B cell (primary cell): Measurements from ENCODE around the gene KCNT2. TPM values are rescaled to one million over a fixed set of nuclear protein-coding genes. Genes with fewer than 3 reads are reported as not detected.

ENCODE experiments used
- ATAC-seq: fragments of 200-7000 bp; cut with Tn5 transposase; one replicate; pipeline ENCODE4 v1.10.0; 2021; ENCODE audit warnings: low read depth, mild to moderate bottlenecking, moderate number of reproducible peaks, moderate library complexity
- CTCF ChIA-PET: fragments of 350-600 bp; sonication (Branson Sonifier 250); formaldehyde crosslinking; loops from one replicate; lab custom pipeline; 2021; ENCODE audit warnings: antibody characterized with exemption, inconsistent platforms; lab: Charles Lee
- POLR2A ChIA-PET: fragments of 350-600 bp; sonication (Branson Sonifier 250); formaldehyde crosslinking; loops from one replicate; lab custom pipeline; 2021; ENCODE audit warnings: antibody characterized with exemption; lab: Charles Lee
- DNase-seq: peaks from one replicate; pipeline ENCODE4 v3.0.0; 2013
- H2AFZ ChIP-seq: 2 replicates; pipeline ENCODE4 v1.6.1; 2012; ENCODE audit warnings: mild to moderate bottlenecking, low read depth, low read length; ENCODE audit not compliant: insufficient read depth, poor library complexity, severe bottlenecking
- H3K27ac ChIP-seq, 2 donors: 1 replicate in 1 of 2; 2 replicates in 1 of 2; pipeline ENCODE4 v1.5.1; 2012 to 2013; ENCODE audit warnings: low read length in 2 of 2, mild to moderate bottlenecking in 2 of 2, moderate library complexity in 1 of 2
- H3K27me3 ChIP-seq, 4 experiments: fragments of 200-600 bp in 1 of 4; sonication (generic) in 1 of 4; replicated peaks in 1 of 4; 1 replicate in 2 of 4; 2 replicates in 2 of 4; pipeline versions ENCODE4 v1.6.1 to v1.7.0; 2013 to 2016; ENCODE audit warnings: low read length in 3 of 4, mild to moderate bottlenecking in 2 of 4, mixed read lengths in 1 of 4, moderate library complexity in 1 of 4; ENCODE audit not compliant: insufficient read depth in 4 of 4, control insufficient read depth in 3 of 4; ENCODE audit errors: control extremely low read depth in 1 of 4
- H3K36me3 ChIP-seq, 2 experiments: replicated peaks in 1 of 2; 1 replicate in 1 of 2; 2 replicates in 1 of 2; pipeline versions ENCODE4 v1.6.1 to v1.7.1; 2013; ENCODE audit warnings: low read length in 1 of 2; ENCODE audit not compliant: insufficient read depth in 2 of 2, control insufficient read depth in 1 of 2; ENCODE audit errors: control extremely low read depth in 1 of 2, extremely low read depth in 1 of 2
- H3K4me1 ChIP-seq, 2 donors: fragments of 200-600 bp in 1 of 2; sonication (generic) in 1 of 2; 1 replicate in 1 of 2; 2 replicates in 1 of 2; pipeline versions ENCODE4 v1.5.1 to v1.6.1; 2013 to 2017; ENCODE audit warnings: low read length in 2 of 2; ENCODE audit not compliant: control insufficient read depth in 2 of 2, insufficient read depth in 2 of 2
- H3K4me2 ChIP-seq: replicated peaks from 2 replicates; pipeline ENCODE3; 2012; ENCODE audit warnings: mild to moderate bottlenecking, low read depth, low read length; ENCODE audit not compliant: poor library complexity, severe bottlenecking
- H3K4me3 ChIP-seq, 5 experiments: fragments of 200-600 bp in 1 of 5; sonication (generic) in 1 of 5; 1 replicate in 3 of 5; 2 replicates in 2 of 5; pipeline versions ENCODE4 v1.5.1 to v1.7.0; 2011 to 2016; ENCODE audit warnings: low read length in 4 of 5, mild to moderate bottlenecking in 4 of 5, low read depth in 2 of 5, control low read depth in 1 of 5, moderate library complexity in 1 of 5; ENCODE audit not compliant: insufficient read depth in 1 of 5; ENCODE audit errors: control extremely low read depth in 1 of 5, extremely low read depth in 1 of 5
- H3K79me2 ChIP-seq: fragments of 200-600 bp; sonication (generic); one replicate; pipeline ENCODE4 v1.6.0; 2016; ENCODE audit warnings: low read length; ENCODE audit not compliant: control insufficient read depth, insufficient read depth
- H3K9ac ChIP-seq: fragments of 200-600 bp; sonication (generic); 2 replicates; pipeline ENCODE4 v1.6.1; 2017; ENCODE audit warnings: mild to moderate bottlenecking, low read length, moderate library complexity
- H3K9me3 ChIP-seq, 3 donors: one replicate each; pipeline versions ENCODE4 v1.6.1 to v1.7.1; 2013; ENCODE audit warnings: low read length in 2 of 3; ENCODE audit not compliant: control insufficient read depth in 2 of 3, insufficient read depth in 1 of 3; ENCODE audit errors: control extremely low read depth in 1 of 3
- H4K20me1 ChIP-seq: 2 replicates; pipeline ENCODE4 v1.6.0; 2012; ENCODE audit warnings: mild to moderate bottlenecking, low read length; ENCODE audit not compliant: insufficient read depth, control insufficient read depth, poor library complexity, severe bottlenecking
- H3K27ac Mint-ChIP-seq: one replicate; pipeline ENCODE4 v1.8.0; 2021; ENCODE audit warnings: mixed read lengths
- H3K27me3 Mint-ChIP-seq: one replicate; pipeline ENCODE4 v1.8.0; 2021; ENCODE audit warnings: mixed read lengths
- H3K4me1 Mint-ChIP-seq: one replicate; pipeline ENCODE4 v1.8.0; 2021; ENCODE audit warnings: mixed read lengths
- H3K4me3 Mint-ChIP-seq: one replicate; pipeline ENCODE4 v1.8.0; 2021; ENCODE audit warnings: mixed read lengths
- H3K9me3 Mint-ChIP-seq: one replicate; pipeline ENCODE4 v1.8.0; 2022; ENCODE audit warnings: mixed read lengths; ENCODE audit not compliant: insufficient read depth
- CTCF ChIP-seq: fragments of 200-600 bp; IDR thresholded peaks from one replicate; pipeline ENCODE4 v1.8.0; 2022; ENCODE audit warnings: antibody characterized with exemption, mild to moderate bottlenecking
- EZH2 ChIP-seq: IDR thresholded peaks from 2 replicates; pipeline ENCODE4 v1.6.1; 2012; ENCODE audit warnings: borderline replicate concordance, low read depth, mild to moderate bottlenecking, moderate library complexity, low read length; ENCODE audit not compliant: insufficient read depth, poor library complexity, severe bottlenecking
- WGBS: methylation state at CpG from one replicate; pipeline ENCODE4 v1.1.5; 2013; ENCODE audit warnings: missing lambda C conversion rate; ENCODE audit not compliant: insufficient coverage; 5-methylcytosine and 5-hydroxymethylcytosine counted together
- intact Hi-C: fragments of 100-400 bp; cut with micrococcal nuclease; formaldehyde crosslinking; loops from one replicate; pipeline ENCODE4 v1.10.0; 2022
- polyA plus RNA-seq: library from polyadenylated mRNA; depleted of rRNA; stranded (reverse); fragments of >200 nt; gene quantifications from 2 replicates; pipeline ENCODE4 v1.2.3, GENCODE V29; 2012
- total RNA-seq, 2 donors: library from RNA; stranded (reverse); fragments of 120-200 nt in 1 of 2; gene quantifications; 1 replicate in 1 of 2; 2 replicates in 1 of 2; pipeline versions ENCODE4 v1.2.3 to v1.2.4, GENCODE V29; 2013 to 2022

Gene KCNT2
- total and polyA plus RNA-seq, 2 donors (not counting 1 experiment from before 2014, with no cell fraction given), result not detected

- Mint-ChIP-seq H3K27ac (no peak overlapping the region), H3K27me3 (no peaks in the 10 kb centered on the region)
Observed at GRCh38 chr1:196295766-196296165, 312.5 kb downstream of the KCNT2 start.

GRCh38 chr1:196278816-196279215 is 329.4 kb downstream of the KCNT2 start:
- H3K9me3 ChIP-seq, result peaks cover 0 to 5% (median 0%) of the 10 kb centered on the region in 3 donors
- ATAC-seq (no peak), DNase-seq (no peak)
- ChIA-PET CTCF (no interaction called here), POLR2A (no interaction called here)
- no peak overlapping the region for H3K27ac ChIP-seq
- TF ChIP-seq CTCF (no peak), EZH2 (no peak)
- no peak overlapping the region for H3K4me2 ChIP-seq
- H3K27me3 Mint-ChIP-seq, result no peaks in the 10 kb centered on the region
- no peak overlapping the region for H3K4me3 Mint-ChIP-seq
- H3K4me1 ChIP-seq, result no peaks in the 10 kb centered on the region
- WGBS, result no CpG with 5 or more reads among the region's 3 CpGs
- no peaks in the 10 kb centered on the region for H3K9me3 Mint-ChIP-seq
- H3K27me3 ChIP-seq, result no peaks in the 10 kb centered on the region
- H2AFZ ChIP-seq, result no peak overlapping the region
- H3K4me3 ChIP-seq, result no peak overlapping the region
- no peaks in the 10 kb centered on the region for H3K4me1 Mint-ChIP-seq
- intact Hi-C loops, result no loop called here
- no peaks in the 10 kb centered on the region for H3K36me3 ChIP-seq
- no peak overlapping the region for H3K27ac Mint-ChIP-seq
- no peaks in the 10 kb centered on the region for H4K20me1 ChIP-seq
- no peak overlapping the region for H3K9ac ChIP-seq
- H3K79me2 ChIP-seq, result no peaks in the 10 kb centered on the region

More at GRCh38 chr1:196295766-196296165, 312.5 kb downstream of the KCNT2 start:
- H3K79me2 ChIP-seq, result no peaks in the 10 kb centered on the region
- ATAC-seq (no peak), DNase-seq (no peak)
- no peaks in the 10 kb centered on the region for H3K36me3 ChIP-seq
- CTCF ChIA-PET, result no interaction called here
- POLR2A ChIA-PET, result no interaction called here
- H3K4me3 ChIP-seq, result no peak overlapping the region
- H3K9me3 ChIP-seq, result no peaks in the 10 kb centered on the region
- H3K4me1 ChIP-seq, result no peaks in the 10 kb centered on the region
- no peak for TF ChIP-seq CTCF
- TF ChIP-seq EZH2, result no peak
- Mint-ChIP-seq H3K9me3 (peaks cover 3% of the 10 kb centered on the region), H3K4me1 (no peaks in the 10 kb centered on the region), H3K4me3 (no peak overlapping the region)
- no peak overlapping the region for H2AFZ ChIP-seq
- H3K27ac ChIP-seq, result no peak overlapping the region
- intact Hi-C loops, result no loop called here
- no peak overlapping the region for H3K9ac ChIP-seq
- no peaks in the 10 kb centered on the region for H4K20me1 ChIP-seq
- no peaks in the 10 kb centered on the region for H3K27me3 ChIP-seq
- no peak overlapping the region for H3K4me2 ChIP-seq
